Mesenchymal stem cell (in vitro differentiated cells and primary cell): Measurements from ENCODE around the gene ANGEL1.

ENCODE experiments used
- DNase-seq: peaks from one replicate; pipeline ENCODE4 v3.0.0-alpha.2; 2013
- H2AFZ ChIP-seq: one replicate; pipeline ENCODE4 v1.6.1; 2013; ENCODE audit warnings: low read depth, mild to moderate bottlenecking, control low read depth, inconsistent platforms, low read length, moderate library complexity
- H2AK5ac ChIP-seq: 2 replicates; pipeline ENCODE4 v1.6.1; 2013; ENCODE audit warnings: low read length, moderate library complexity, mild to moderate bottlenecking, inconsistent platforms; ENCODE audit not compliant: severe bottlenecking
- H2BK120ac ChIP-seq: one replicate; pipeline ENCODE4 v1.6.1; 2013; ENCODE audit warnings: low read depth, mild to moderate bottlenecking, inconsistent platforms, low read length, moderate library complexity
- H2BK12ac ChIP-seq, 2 experiments: one replicate each; pipeline ENCODE4 v1.6.1; 2013; ENCODE audit warnings: inconsistent platforms in 2 of 2, low read length in 2 of 2, mild to moderate bottlenecking in 2 of 2, moderate library complexity in 2 of 2, control low read depth in 1 of 2
- H2BK15ac ChIP-seq: one replicate; pipeline ENCODE4 v1.6.1; 2013; ENCODE audit warnings: mild to moderate bottlenecking, low read depth, inconsistent platforms; ENCODE audit not compliant: poor library complexity, severe bottlenecking
- H2BK5ac ChIP-seq: 2 replicates; pipeline ENCODE4 v1.6.1; 2013; ENCODE audit warnings: low read depth, mild to moderate bottlenecking, low read length, control low read depth, inconsistent platforms; ENCODE audit not compliant: poor library complexity, severe bottlenecking
- H3K14ac ChIP-seq, 2 experiments: one replicate each; pipeline ENCODE4 v1.6.1; 2013; ENCODE audit warnings: inconsistent platforms in 2 of 2, low read length in 2 of 2, control low read depth in 1 of 2, mild to moderate bottlenecking in 1 of 2, moderate library complexity in 1 of 2
- H3K18ac ChIP-seq, 2 experiments: one replicate each; pipeline ENCODE4 v1.6.1; 2013; ENCODE audit warnings: inconsistent platforms in 2 of 2, low read length in 2 of 2, control low read depth in 1 of 2, low read depth in 1 of 2, mild to moderate bottlenecking in 1 of 2
- H3K23ac ChIP-seq, 2 experiments: one replicate each; pipeline ENCODE4 v1.6.1; 2013; ENCODE audit warnings: inconsistent platforms in 2 of 2, low read length in 2 of 2, mild to moderate bottlenecking in 2 of 2, moderate library complexity in 2 of 2, control low read depth in 1 of 2
- H3K27ac ChIP-seq: 2 replicates; pipeline ENCODE4 v1.5.1; 2013; ENCODE audit warnings: mild to moderate bottlenecking, moderate library complexity, low read length, control low read depth, inconsistent platforms; ENCODE audit not compliant: poor library complexity, severe bottlenecking
- H3K27me3 ChIP-seq, 2 experiments: 2 replicates each; pipeline versions ENCODE4 v1.6.1 to v1.7.0; 2013; ENCODE audit warnings: low read length in 2 of 2, mild to moderate bottlenecking in 2 of 2, moderate library complexity in 2 of 2, control low read depth in 1 of 2, inconsistent platforms in 1 of 2; ENCODE audit not compliant: control insufficient read depth in 1 of 2, insufficient read depth in 1 of 2
- H3K36me3 ChIP-seq, 2 experiments: 2 replicates each; pipeline versions ENCODE4 v1.6.1 to v1.7.0; 2013; ENCODE audit warnings: low read length in 2 of 2, control low read depth in 1 of 2, inconsistent platforms in 1 of 2, low read depth in 1 of 2, mild to moderate bottlenecking in 1 of 2; ENCODE audit not compliant: insufficient read depth in 2 of 2, control insufficient read depth in 1 of 2
- H3K4ac ChIP-seq, 2 experiments: one replicate each; pipeline ENCODE4 v1.6.1; 2013; ENCODE audit warnings: inconsistent platforms in 2 of 2, low read length in 2 of 2, mild to moderate bottlenecking in 2 of 2, moderate library complexity in 2 of 2, control low read depth in 1 of 2, low read depth in 1 of 2
- H3K4me1 ChIP-seq: 2 replicates; pipeline ENCODE4 v1.6.1; 2013; ENCODE audit warnings: low read depth, low read length, control low read depth; ENCODE audit not compliant: control insufficient read depth, insufficient read depth
- H3K4me2 ChIP-seq: 2 replicates; pipeline ENCODE4 v1.6.1; 2013; ENCODE audit warnings: low read length, mild to moderate bottlenecking, inconsistent platforms; ENCODE audit not compliant: poor library complexity, severe bottlenecking
- H3K4me3 ChIP-seq, 2 experiments: 2 replicates each; pipeline versions ENCODE4 v1.5.1 to v1.7.0; 2013; ENCODE audit warnings: low read length in 2 of 2, mild to moderate bottlenecking in 2 of 2, control low read depth in 1 of 2, low read depth in 1 of 2; ENCODE audit not compliant: insufficient read depth in 1 of 2
- H3K79me1 ChIP-seq: replicated peaks from 2 replicates; pipeline ENCODE4 v1.6.1; 2013; ENCODE audit warnings: mild to moderate bottlenecking, control low read depth, low read length, inconsistent platforms; ENCODE audit not compliant: poor library complexity, severe bottlenecking
- H3K9ac ChIP-seq: 2 replicates; pipeline ENCODE4 v1.7.0; 2013; ENCODE audit warnings: mild to moderate bottlenecking, low read length, moderate library complexity
- H3K9me3 ChIP-seq: 2 replicates; pipeline ENCODE4 v1.7.0; 2013; ENCODE audit warnings: mild to moderate bottlenecking, low read length; ENCODE audit not compliant: control insufficient read depth
- H4K8ac ChIP-seq: one replicate; pipeline ENCODE4 v1.6.1; 2013; ENCODE audit warnings: inconsistent platforms, mild to moderate bottlenecking, low read length, moderate library complexity
- H4K91ac ChIP-seq: one replicate; pipeline ENCODE4 v1.6.1; 2013; ENCODE audit warnings: mild to moderate bottlenecking, low read length, inconsistent platforms
- WGBS: methylation state at CpG from one replicate; pipeline ENCODE4 v1.1.7; 2013; ENCODE audit warnings: mixed read lengths; 5-methylcytosine and 5-hydroxymethylcytosine counted together

Gene ANGEL1

GRCh38 chr14:76768671-76769500 lies 43.8 kb downstream of the ANGEL1 start:
- H3K9ac ChIP-seq: no peak overlapping the region
- no peak overlapping the region for H4K91ac ChIP-seq
- H2BK5ac ChIP-seq: no peak overlapping the region
- peak overlapping the region in 1 of 2 experiments; percentile 54 for H3K4ac ChIP-seq
- peak overlapping the region in 1 of 2 experiments; percentile 48 for H3K14ac ChIP-seq
- H3K9me3 ChIP-seq: no peaks in the 10 kb centered on the region
- no peak overlapping the region for H2BK15ac ChIP-seq
- WGBS: 81% methylated on average over 9 of the region's 11 CpGs
- H2BK12ac ChIP-seq: peak overlapping the region; percentile 32 to 83
- H3K27me3 ChIP-seq: no peaks in the 10 kb centered on the region
- H3K4me2 ChIP-seq: no peak overlapping the region
- peak overlapping the region; percentile 48 to 88 for H3K18ac ChIP-seq
- peaks cover 2% of the 10 kb centered on the region for H3K79me1 ChIP-seq
- peak overlapping the region; percentile 50 for H2BK120ac ChIP-seq
- H3K4me1 ChIP-seq: peaks cover 21% of the 10 kb centered on the region
- peak overlapping the region; percentile 19 for H2AFZ ChIP-seq
- H3K4me3 ChIP-seq: no peak overlapping the region
- H3K36me3 ChIP-seq: peaks cover 0 to 8% of the 10 kb centered on the region in 2 experiments
- no peak overlapping the region for H2AK5ac ChIP-seq
- peak overlapping the region; percentile 7 for H4K8ac ChIP-seq
- no peak overlapping the region for H3K27ac ChIP-seq
- DNase-seq: no peak
- H3K23ac ChIP-seq: no peak overlapping the region

- Histone ChIP-seq H2BK12ac (peak overlapping the region in 1 of 2 experiments; percentile 40), H4K91ac (peak overlapping the region; percentile 44), H3K27ac (no peak overlapping the region), H3K4me1 (peaks cover 15% of the 10 kb centered on the region), H3K9ac (no peak overlapping the region), H3K4me2 (no peak overlapping the region), H3K36me3 (peaks cover 0 to 8% of the 10 kb centered on the region in 2 experiments), H2BK5ac (no peak overlapping the region), H3K14ac (no peak overlapping the region), H3K23ac (no peak overlapping the region), H3K18ac (peak overlapping the region; percentile 48 to 88), H3K4ac (peak overlapping the region in 1 of 2 experiments; percentile 54), H3K4me3 (no peak overlapping the region), H3K9me3 (no peaks in the 10 kb centered on the region), H3K79me1 (peaks cover 2% of the 10 kb centered on the region), H4K8ac (peak overlapping the region; percentile 89), H2AK5ac (no peak overlapping the region), H3K27me3 (no peaks in the 10 kb centered on the region), H2BK120ac (no peak overlapping the region), H2AFZ (peak overlapping the region; percentile 19), H2BK15ac (no peak overlapping the region)
- DNase-seq: peak; percentile 79
- 32% methylated on average over 15 of the region's 15 CpGs for WGBS
Observed at GRCh38 chr14:76767681-76768656, 44.7 kb downstream of the ANGEL1 start.

- H2BK120ac ChIP-seq: no peak overlapping the region
- peaks cover 0 to 4% of the 10 kb centered on the region in 2 experiments for H3K27me3 ChIP-seq
- H3K79me1 ChIP-seq: peaks cover 8% of the 10 kb centered on the region
- H3K4me2 ChIP-seq: no peak overlapping the region
- no peak overlapping the region for H2AFZ ChIP-seq
- H4K8ac ChIP-seq: no peak overlapping the region
- H2AK5ac ChIP-seq: no peak overlapping the region
- no peak overlapping the region for H3K4ac ChIP-seq
- no peak overlapping the region for H3K14ac ChIP-seq
- no peak overlapping the region for H3K9ac ChIP-seq
- H3K36me3 ChIP-seq: peaks cover 0 to 8% of the 10 kb centered on the region in 2 experiments
- H4K91ac ChIP-seq: no peak overlapping the region
- no peak overlapping the region for H3K23ac ChIP-seq
- no peak for DNase-seq
- no peak overlapping the region for H2BK15ac ChIP-seq
- H2BK12ac ChIP-seq: no peak overlapping the region
- no peak overlapping the region for H2BK5ac ChIP-seq
- H3K27ac ChIP-seq: no peak overlapping the region
- H3K9me3 ChIP-seq: no peaks in the 10 kb centered on the region
- WGBS: 85% methylated on average over 6 of the region's 6 CpGs
- H3K4me3 ChIP-seq: no peak overlapping the region
- peaks cover 25% of the 10 kb centered on the region for H3K4me1 ChIP-seq
- no peak overlapping the region for H3K18ac ChIP-seq
Observed at GRCh38 chr14:76765461-76765931, 47.2 kb downstream of the ANGEL1 start.
